ENCODE results near the gene ANGPT4.

Gene ANGPT4

GRCh38 chr20:942611-943010 lies 26.5 kb upstream of the ANGPT4 start:
- no peak overlapping the region for H3K4me2 ChIP-seq
- TF ChIP-seq Cebpa-rat (IDR thresholded peaks at IDR 0.05): no peak
- no peak overlapping the region for H3K4me3 ChIP-seq
- no peaks in the 10 kb centered on the region; the same call in 1 of the 2 replicates for H3K9me3 ChIP-seq
- H3K27ac ChIP-seq: no peak overlapping the region
- no peak overlapping the region for H3K9ac ChIP-seq
- no peaks in the 10 kb centered on the region for H3K36me3 ChIP-seq
- H3K4me1 ChIP-seq: no peaks in the 10 kb centered on the region
- no peaks in the 10 kb centered on the region for H3K27me3 ChIP-seq
- H4K20me1 ChIP-seq: no peaks in the 10 kb centered on the region

- Histone ChIP-seq H3K4me3 (no peak overlapping the region), H4K20me1 (no peaks in the 10 kb centered on the region), H3K9me3 (no peaks in the 10 kb centered on the region; the same call in 1 of the 2 replicates), H3K27ac (no peak overlapping the region), H3K4me2 (no peak overlapping the region), H3K36me3 (no peaks in the 10 kb centered on the region), H3K4me1 (no peaks in the 10 kb centered on the region), H3K9ac (no peak overlapping the region), H3K27me3 (no peaks in the 10 kb centered on the region)
- TF ChIP-seq Cebpa-rat (IDR thresholded peaks at IDR 0.05): no peak
Observed at GRCh38 chr20:940926-941325, 24.8 kb upstream of the ANGPT4 start.

- H4K20me1 ChIP-seq: no peaks in the 10 kb centered on the region
- H3K36me3 ChIP-seq: no peaks in the 10 kb centered on the region
- H3K9ac ChIP-seq: no peak overlapping the region
- H3K4me1 ChIP-seq: no peaks in the 10 kb centered on the region
- no peaks in the 10 kb centered on the region; the same call in 1 of the 2 replicates for H3K9me3 ChIP-seq
- H3K4me3 ChIP-seq: no peak overlapping the region
- TF ChIP-seq Cebpa-rat (IDR thresholded peaks at IDR 0.05): no peak
- no peak overlapping the region for H3K27ac ChIP-seq
- no peak overlapping the region; the same call in 1 of the 2 replicates for H3K4me2 ChIP-seq
- H3K27me3 ChIP-seq: no peaks in the 10 kb centered on the region
Observed at GRCh38 chr20:939606-940005, 23.5 kb upstream of the ANGPT4 start.

- Histone ChIP-seq H4K20me1 (no peaks in the 10 kb centered on the region), H3K36me3 (no peaks in the 10 kb centered on the region), H3K27ac (no peak overlapping the region), H3K9me3 (peaks cover 48% of the 10 kb centered on the region), H3K4me1 (no peaks in the 10 kb centered on the region), H3K9ac (no peak overlapping the region), H3K27me3 (no peaks in the 10 kb centered on the region), H3K4me2 (no peak overlapping the region), H3K4me3 (no peak overlapping the region)
- TF ChIP-seq Cebpa-rat (IDR thresholded peaks at IDR 0.05): no peak
Observed at GRCh38 chr20:934186-934840, 18.2 kb upstream of the ANGPT4 start.

GRCh38 chr20:933029-933428 lies 16.9 kb upstream of the ANGPT4 start:
- Histone ChIP-seq H3K27ac (no peak overlapping the region), H3K27me3 (no peaks in the 10 kb centered on the region), H4K20me1 (no peaks in the 10 kb centered on the region), H3K4me2 (no peak overlapping the region), H3K4me3 (no peak overlapping the region), H3K9ac (no peak overlapping the region), H3K36me3 (no peaks in the 10 kb centered on the region), H3K4me1 (no peaks in the 10 kb centered on the region), H3K9me3 (peaks cover 55% of the 10 kb centered on the region)
- no peak for TF ChIP-seq Cebpa-rat (IDR thresholded peaks at IDR 0.05)

GRCh38 chr20:931401-931800 lies 15.3 kb upstream of the ANGPT4 start:
- Histone ChIP-seq H3K27ac (no peak overlapping the region), H3K9me3 (peaks cover 55% of the 10 kb centered on the region), H3K4me1 (no peaks in the 10 kb centered on the region), H3K36me3 (no peaks in the 10 kb centered on the region), H3K9ac (no peak overlapping the region), H4K20me1 (no peaks in the 10 kb centered on the region), H3K4me3 (no peak overlapping the region), H3K4me2 (no peak overlapping the region), H3K27me3 (no peaks in the 10 kb centered on the region)
- TF ChIP-seq Cebpa-rat (IDR thresholded peaks at IDR 0.05): no peak

GRCh38 chr20:926670-927069 lies 10.5 kb upstream of the ANGPT4 start:
- Histone ChIP-seq H3K4me3 (no peak overlapping the region), H3K4me1 (no peaks in the 10 kb centered on the region), H3K27me3 (no peaks in the 10 kb centered on the region), H4K20me1 (no peaks in the 10 kb centered on the region), H3K4me2 (no peak overlapping the region), H3K36me3 (no peaks in the 10 kb centered on the region), H3K9ac (no peak overlapping the region), H3K9me3 (peaks cover 30% of the 10 kb centered on the region), H3K27ac (no peak overlapping the region)
- no peak for TF ChIP-seq Cebpa-rat (IDR thresholded peaks at IDR 0.05)

GRCh38 chr20:925516-925915 lies 9.4 kb upstream of the ANGPT4 start:
- Histone ChIP-seq H3K27ac (no peak overlapping the region), H4K20me1 (no peaks in the 10 kb centered on the region), H3K27me3 (no peaks in the 10 kb centered on the region), H3K36me3 (no peaks in the 10 kb centered on the region), H3K9ac (no peak overlapping the region), H3K4me3 (no peak overlapping the region), H3K4me2 (no peak overlapping the region), H3K4me1 (no peaks in the 10 kb centered on the region), H3K9me3 (peaks cover 19% of the 10 kb centered on the region)
- no peak for TF ChIP-seq Cebpa-rat (IDR thresholded peaks at IDR 0.05)

GRCh38 chr20:924639-925038 lies 8.5 kb upstream of the ANGPT4 start:
- TF ChIP-seq Cebpa-rat (IDR thresholded peaks at IDR 0.05): no peak
- Histone ChIP-seq H4K20me1 (no peaks in the 10 kb centered on the region), H3K36me3 (no peaks in the 10 kb centered on the region)

GRCh38 chr20:922781-923180 lies 6.6 kb upstream of the ANGPT4 start:
- H3K4me3 ChIP-seq: no peak overlapping the region
- no peaks in the 10 kb centered on the region for H3K27me3 ChIP-seq
- H3K36me3 ChIP-seq: no peaks in the 10 kb centered on the region
- no peak overlapping the region for H3K4me2 ChIP-seq
- H3K9me3 ChIP-seq: no peaks in the 10 kb centered on the region
- no peak overlapping the region for H3K9ac ChIP-seq
- peaks cover 19% of the 10 kb centered on the region for H3K4me1 ChIP-seq
- H4K20me1 ChIP-seq: no peaks in the 10 kb centered on the region
- H3K27ac ChIP-seq: no peak overlapping the region
- no peak for TF ChIP-seq Cebpa-rat (IDR thresholded peaks at IDR 0.05)

More at GRCh38 chr20:924639-925038, 8.5 kb upstream of the ANGPT4 start:
- H3K27me3 ChIP-seq: no peaks in the 10 kb centered on the region
- H3K4me3 ChIP-seq: no peak overlapping the region
- no peak overlapping the region for H3K27ac ChIP-seq
- H3K9me3 ChIP-seq: peaks cover 10% of the 10 kb centered on the region; the same call in 1 of the 2 replicates
- H3K9ac ChIP-seq: no peak overlapping the region
- 0 out of 2 replicates have a peak, but pooled peaks cover under 1% of the 10 kb centered on the region for H3K4me1 ChIP-seq
- no peak overlapping the region for H3K4me2 ChIP-seq

GRCh38 chr20:921068-921467 lies 4.9 kb upstream of the ANGPT4 start:
- Histone ChIP-seq H3K36me3 (no peaks in the 10 kb centered on the region), H3K9me3 (no peaks in the 10 kb centered on the region), H3K4me3 (no peak overlapping the region), H3K27ac (no peak overlapping the region), H3K9ac (no peak overlapping the region), H3K4me1 (peaks cover 37% of the 10 kb centered on the region), H4K20me1 (no peaks in the 10 kb centered on the region), H3K27me3 (no peaks in the 10 kb centered on the region), H3K4me2 (no peak overlapping the region)
- TF ChIP-seq Cebpa-rat (IDR thresholded peaks at IDR 0.05): no peak
